Sigmoid colon (tissue), 4 donors: ENCODE results near the gene NAP1L4.

Source experiments
- CTCF ChIP-seq, 4 experiments: fragments of 450-650 bp in 3 of 4; fragments of 200-600 bp in 1 of 4; IDR thresholded peaks; one replicate each; pipeline ENCODE4 v1.5.1; 2016 to 2019; ENCODE audit warnings: antibody characterized with exemption in 4 of 4, mild to moderate bottlenecking in 3 of 4, moderate library complexity in 2 of 4
- EP300 ChIP-seq, 4 donors: sonication (generic); formaldehyde crosslinking; IDR thresholded peaks; one replicate each; pipeline ENCODE4 v1.6.1; 2017; ENCODE audit warnings: antibody characterized with exemption in 4 of 4
- POLR2A ChIP-seq, 2 donors: fragments of 450-650 bp; IDR thresholded peaks; one replicate each; pipeline ENCODE4 v1.6.1; 2016; ENCODE audit warnings: antibody characterized with exemption in 2 of 2, mild to moderate bottlenecking in 2 of 2, moderate library complexity in 2 of 2

- TF ChIP-seq POLR2A (IDR thresholded peaks at IDR 0.05) (no peak), EP300 (IDR thresholded peaks at IDR 0.05) (no peak), CTCF (IDR thresholded peaks at IDR 0.05) (no peak)
These were observed 486 bp downstream of the NAP1L4 start for GRCh38 chr11:2991452-2992233.
